Activated B cell treated with CpG ODN at 0.5 μM for 24 hours (primary cell): ENCODE measurements around the gene EGFR. TPM values are rescaled to one million over a fixed set of nuclear protein-coding genes. Genes with fewer than 3 reads are reported as not detected.

Experiments used
- ATAC-seq: fragments of 200-7000 bp; cut with Tn5 transposase; one replicate; pipeline ENCODE4 v1.10.0; 2021; ENCODE audit warnings: low read depth, mild to moderate bottlenecking, moderate library complexity
- CTCF ChIA-PET: fragments of 350-600 bp; sonication (Branson Sonifier 250); formaldehyde crosslinking; loops from one replicate; lab custom pipeline; 2021; ENCODE audit warnings: antibody characterized with exemption; lab: Charles Lee
- POLR2A ChIA-PET: fragments of 350-600 bp; sonication (Branson Sonifier 250); formaldehyde crosslinking; loops from one replicate; lab custom pipeline; 2021; ENCODE audit warnings: antibody characterized with exemption; lab: Charles Lee
- DNase-seq: peaks from one replicate; pipeline ENCODE4 v3.0.0; 2022
- H3K27ac Mint-ChIP-seq: one replicate; pipeline ENCODE4 v1.8.0; 2020; ENCODE audit warnings: mixed read lengths
- H3K27me3 Mint-ChIP-seq: one replicate; pipeline ENCODE4 v1.8.0; 2021; ENCODE audit warnings: mixed read lengths
- H3K36me3 Mint-ChIP-seq: one replicate; pipeline ENCODE4 v1.8.0; 2021; ENCODE audit warnings: low read depth, mixed read lengths
- H3K4me1 Mint-ChIP-seq: one replicate; pipeline ENCODE4 v1.8.0; 2021; ENCODE audit warnings: mixed read lengths
- H3K4me3 Mint-ChIP-seq: one replicate; pipeline ENCODE4 v1.8.0; 2020; ENCODE audit warnings: mild to moderate bottlenecking, mixed read lengths
- H3K9me3 Mint-ChIP-seq: one replicate; pipeline ENCODE4 v1.8.0; 2020; ENCODE audit warnings: mixed read lengths
- intact Hi-C: fragments of 100-400 bp; cut with micrococcal nuclease; formaldehyde crosslinking; loops from one replicate; pipeline ENCODE4 v1.15.1; 2024
- total RNA-seq: library from RNA; stranded (reverse); gene quantifications from 2 replicates; pipeline ENCODE4 v1.2.3, GENCODE V29; 2022
- TF ChIP-seq, protein P1 (sequence below): fragments of 200-600 bp; IDR thresholded peaks from one replicate; pipeline ENCODE4 v1.8.0; 2022; ENCODE audit warnings: antibody characterized with exemption, mild to moderate bottlenecking

EGFR gene
- total RNA-seq, 1 donor from 2014 or later = not detected

- DNase-seq (no peak), ATAC-seq (no peak)
- Mint-ChIP-seq H3K9me3 (no peaks in the 10 kb centered on the region), H3K27me3 (peaks cover 27% of the 10 kb centered on the region), H3K4me3 (no peak overlapping the region), H3K27ac (no peak overlapping the region), H3K36me3 (no peaks in the 10 kb centered on the region), H3K4me1 (no peaks in the 10 kb centered on the region)
- CTCF ChIA-PET = no interaction called here
- POLR2A ChIA-PET = no interaction called here
- TF ChIP-seq, protein P1, sequence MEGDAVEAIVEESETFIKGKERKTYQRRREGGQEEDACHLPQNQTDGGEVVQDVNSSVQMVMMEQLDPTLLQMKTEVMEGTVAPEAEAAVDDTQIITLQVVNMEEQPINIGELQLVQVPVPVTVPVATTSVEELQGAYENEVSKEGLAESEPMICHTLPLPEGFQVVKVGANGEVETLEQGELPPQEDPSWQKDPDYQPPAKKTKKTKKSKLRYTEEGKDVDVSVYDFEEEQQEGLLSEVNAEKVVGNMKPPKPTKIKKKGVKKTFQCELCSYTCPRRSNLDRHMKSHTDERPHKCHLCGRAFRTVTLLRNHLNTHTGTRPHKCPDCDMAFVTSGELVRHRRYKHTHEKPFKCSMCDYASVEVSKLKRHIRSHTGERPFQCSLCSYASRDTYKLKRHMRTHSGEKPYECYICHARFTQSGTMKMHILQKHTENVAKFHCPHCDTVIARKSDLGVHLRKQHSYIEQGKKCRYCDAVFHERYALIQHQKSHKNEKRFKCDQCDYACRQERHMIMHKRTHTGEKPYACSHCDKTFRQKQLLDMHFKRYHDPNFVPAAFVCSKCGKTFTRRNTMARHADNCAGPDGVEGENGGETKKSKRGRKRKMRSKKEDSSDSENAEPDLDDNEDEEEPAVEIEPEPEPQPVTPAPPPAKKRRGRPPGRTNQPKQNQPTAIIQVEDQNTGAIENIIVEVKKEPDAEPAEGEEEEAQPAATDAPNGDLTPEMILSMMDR = no peak
- intact Hi-C loops = no loop called here
Measured at GRCh38 chr7:55105952-55106351, 87.1 kb downstream of the EGFR start.

- no peaks in the 10 kb centered on the region for H3K4me1 Mint-ChIP-seq
- H3K36me3 Mint-ChIP-seq = no peaks in the 10 kb centered on the region
- intact Hi-C loops = no loop called here
- CTCF ChIA-PET = no interaction called here
- ATAC-seq (no peak), DNase-seq (no peak)
- H3K4me3 Mint-ChIP-seq = no peak overlapping the region
- no peak overlapping the region for H3K27ac Mint-ChIP-seq
- POLR2A ChIA-PET = no interaction called here
- TF ChIP-seq, protein P1 = no peak
- peaks cover 25% of the 10 kb centered on the region for H3K27me3 Mint-ChIP-seq
- H3K9me3 Mint-ChIP-seq = no peaks in the 10 kb centered on the region
Measured at GRCh38 chr7:55107946-55108345, 89.1 kb downstream of the EGFR start.

GRCh38 chr7:55108401-55108800, 89.6 kb downstream of the EGFR start:
- no peak overlapping the region for H3K27ac Mint-ChIP-seq
- ChIA-PET POLR2A (no interaction called here), CTCF (no interaction called here)
- H3K4me3 Mint-ChIP-seq = no peak overlapping the region
- no peaks in the 10 kb centered on the region for H3K36me3 Mint-ChIP-seq
- intact Hi-C loops = no loop called here
- ATAC-seq (no peak), DNase-seq (no peak)
- no peaks in the 10 kb centered on the region for H3K9me3 Mint-ChIP-seq
- peaks cover 28% of the 10 kb centered on the region for H3K27me3 Mint-ChIP-seq
- TF ChIP-seq, protein P1 = no peak
- no peaks in the 10 kb centered on the region for H3K4me1 Mint-ChIP-seq

DNA sequence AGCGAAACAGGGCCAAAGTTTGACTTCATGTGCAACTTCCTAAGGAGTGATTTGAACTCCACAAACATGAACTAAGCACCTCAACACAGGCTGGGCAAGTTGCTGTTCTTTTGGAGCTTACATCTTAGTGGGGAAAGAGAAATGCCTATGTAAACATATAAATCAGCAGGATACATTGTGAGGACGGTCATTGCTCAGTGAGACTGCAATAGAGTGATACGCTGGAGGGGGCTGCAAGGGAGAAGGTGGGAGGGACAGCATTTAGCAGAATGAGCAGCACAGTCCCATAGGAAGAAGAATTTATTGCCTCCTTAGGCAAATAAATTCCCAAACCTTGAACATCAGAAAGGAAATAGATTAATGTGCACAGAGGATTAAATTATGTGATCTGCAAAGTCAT, 90.0 kb downstream of the EGFR start:
- POLR2A ChIA-PET = no interaction called here
- intact Hi-C loops = no loop called here

GRCh38 chr7:55109404-55110167, 90.8 kb downstream of the EGFR start:
- H3K4me3 Mint-ChIP-seq = no peak overlapping the region
- intact Hi-C loops = no loop called here
- peaks cover 28% of the 10 kb centered on the region for H3K27me3 Mint-ChIP-seq
- H3K36me3 Mint-ChIP-seq = no peaks in the 10 kb centered on the region
- ChIA-PET POLR2A (no interaction called here), CTCF (no interaction called here)
- ATAC-seq (no peak), DNase-seq (no peak)
- no peak overlapping the region for H3K27ac Mint-ChIP-seq
- H3K4me1 Mint-ChIP-seq = no peaks in the 10 kb centered on the region
- no peaks in the 10 kb centered on the region for H3K9me3 Mint-ChIP-seq
- TF ChIP-seq, protein P1 = no peak

More for the DNA sequence above, 90.0 kb downstream of the EGFR start:
- Mint-ChIP-seq H3K27me3 (peaks cover 29% of the 10 kb centered on the region), H3K27ac (no peak overlapping the region), H3K4me3 (no peak overlapping the region), H3K9me3 (no peaks in the 10 kb centered on the region), H3K4me1 (no peaks in the 10 kb centered on the region), H3K36me3 (no peaks in the 10 kb centered on the region)
- CTCF ChIA-PET = no interaction called here
- DNase-seq (no peak), ATAC-seq (no peak)
- TF ChIP-seq, protein P1 = no peak
